ENCODE results near the gene HSPB7.

GRCh38 chr1:16031551-16031950, 13.7 kb upstream of the HSPB7 start:
- no peak for TF ChIP-seq POLR2A (IDR thresholded peaks at IDR 0.05; ENCODE audit: low read length)
- no peak for TF ChIP-seq GATA1 (IDR thresholded peaks at IDR 0.05; ENCODE audit: low read depth, low read length)
